ENCODE data around the gene NEK10.
"Not testable (repeated sequence)": the region's sequence is repeated elsewhere in the genome, so short reads cannot be mapped to it uniquely, and the experiment has no call there.

Gene NEK10, protein sequence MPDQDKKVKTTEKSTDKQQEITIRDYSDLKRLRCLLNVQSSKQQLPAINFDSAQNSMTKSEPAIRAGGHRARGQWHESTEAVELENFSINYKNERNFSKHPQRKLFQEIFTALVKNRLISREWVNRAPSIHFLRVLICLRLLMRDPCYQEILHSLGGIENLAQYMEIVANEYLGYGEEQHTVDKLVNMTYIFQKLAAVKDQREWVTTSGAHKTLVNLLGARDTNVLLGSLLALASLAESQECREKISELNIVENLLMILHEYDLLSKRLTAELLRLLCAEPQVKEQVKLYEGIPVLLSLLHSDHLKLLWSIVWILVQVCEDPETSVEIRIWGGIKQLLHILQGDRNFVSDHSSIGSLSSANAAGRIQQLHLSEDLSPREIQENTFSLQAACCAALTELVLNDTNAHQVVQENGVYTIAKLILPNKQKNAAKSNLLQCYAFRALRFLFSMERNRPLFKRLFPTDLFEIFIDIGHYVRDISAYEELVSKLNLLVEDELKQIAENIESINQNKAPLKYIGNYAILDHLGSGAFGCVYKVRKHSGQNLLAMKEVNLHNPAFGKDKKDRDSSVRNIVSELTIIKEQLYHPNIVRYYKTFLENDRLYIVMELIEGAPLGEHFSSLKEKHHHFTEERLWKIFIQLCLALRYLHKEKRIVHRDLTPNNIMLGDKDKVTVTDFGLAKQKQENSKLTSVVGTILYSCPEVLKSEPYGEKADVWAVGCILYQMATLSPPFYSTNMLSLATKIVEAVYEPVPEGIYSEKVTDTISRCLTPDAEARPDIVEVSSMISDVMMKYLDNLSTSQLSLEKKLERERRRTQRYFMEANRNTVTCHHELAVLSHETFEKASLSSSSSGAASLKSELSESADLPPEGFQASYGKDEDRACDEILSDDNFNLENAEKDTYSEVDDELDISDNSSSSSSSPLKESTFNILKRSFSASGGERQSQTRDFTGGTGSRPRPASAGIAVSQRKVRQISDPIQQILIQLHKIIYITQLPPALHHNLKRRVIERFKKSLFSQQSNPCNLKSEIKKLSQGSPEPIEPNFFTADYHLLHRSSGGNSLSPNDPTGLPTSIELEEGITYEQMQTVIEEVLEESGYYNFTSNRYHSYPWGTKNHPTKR

DNA sequence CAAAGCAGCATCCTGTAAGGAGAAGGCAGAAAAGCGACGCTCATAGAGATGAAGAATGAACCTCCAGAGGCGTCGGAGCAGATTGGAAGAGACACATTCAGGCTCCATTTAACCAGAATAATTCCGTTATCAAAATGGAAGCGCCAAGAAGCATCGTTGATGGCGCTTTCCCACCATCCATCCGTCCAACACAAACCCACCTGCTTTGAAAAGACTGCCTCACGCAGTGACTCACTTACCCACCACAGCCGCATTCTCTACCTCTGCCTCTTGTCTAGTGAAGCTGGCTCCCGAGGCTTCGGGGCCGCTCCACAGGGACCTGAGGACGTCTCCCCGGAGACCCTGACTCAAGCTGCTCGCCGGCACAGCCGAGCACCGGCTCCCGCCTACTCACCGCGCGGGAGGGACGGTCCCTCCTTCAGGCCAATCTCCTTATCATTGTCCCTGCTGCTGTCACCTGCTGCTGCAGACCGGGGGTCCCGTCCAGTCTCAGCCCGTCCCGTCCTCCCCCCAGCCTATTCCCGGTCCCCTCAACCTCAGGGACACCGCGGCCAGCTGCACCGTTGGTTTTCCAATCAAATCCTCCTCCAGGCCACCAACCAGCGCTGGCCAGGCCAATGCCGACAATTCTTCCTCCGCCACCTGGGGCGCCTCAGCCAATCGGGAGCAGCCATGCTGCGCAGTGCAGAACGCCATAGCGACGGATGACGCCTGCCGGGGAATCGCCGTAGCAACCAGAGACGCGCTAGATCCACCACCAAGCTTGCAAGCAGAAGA, at the start of gene NEK10:
Gene NEK10 (minus strand): TSS at position 553 of the 777 bp plus-strand sequence. CDS start 16,501 bp downstream, outside the sequence.
- DNase-seq (ENCODE audit: low read depth) = no peak
- TF ChIP-seq, protein P1, sequence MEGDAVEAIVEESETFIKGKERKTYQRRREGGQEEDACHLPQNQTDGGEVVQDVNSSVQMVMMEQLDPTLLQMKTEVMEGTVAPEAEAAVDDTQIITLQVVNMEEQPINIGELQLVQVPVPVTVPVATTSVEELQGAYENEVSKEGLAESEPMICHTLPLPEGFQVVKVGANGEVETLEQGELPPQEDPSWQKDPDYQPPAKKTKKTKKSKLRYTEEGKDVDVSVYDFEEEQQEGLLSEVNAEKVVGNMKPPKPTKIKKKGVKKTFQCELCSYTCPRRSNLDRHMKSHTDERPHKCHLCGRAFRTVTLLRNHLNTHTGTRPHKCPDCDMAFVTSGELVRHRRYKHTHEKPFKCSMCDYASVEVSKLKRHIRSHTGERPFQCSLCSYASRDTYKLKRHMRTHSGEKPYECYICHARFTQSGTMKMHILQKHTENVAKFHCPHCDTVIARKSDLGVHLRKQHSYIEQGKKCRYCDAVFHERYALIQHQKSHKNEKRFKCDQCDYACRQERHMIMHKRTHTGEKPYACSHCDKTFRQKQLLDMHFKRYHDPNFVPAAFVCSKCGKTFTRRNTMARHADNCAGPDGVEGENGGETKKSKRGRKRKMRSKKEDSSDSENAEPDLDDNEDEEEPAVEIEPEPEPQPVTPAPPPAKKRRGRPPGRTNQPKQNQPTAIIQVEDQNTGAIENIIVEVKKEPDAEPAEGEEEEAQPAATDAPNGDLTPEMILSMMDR (IDR thresholded peaks at IDR 0.05; ENCODE audit: control insufficient read depth, insufficient read depth, low read depth, low read length, missing control alignments) = no peak
- no peak within 1 kb of the TSS for H3K4me3 ChIP-seq (ENCODE audit: control insufficient read depth, low read depth, low read length)

DNA sequence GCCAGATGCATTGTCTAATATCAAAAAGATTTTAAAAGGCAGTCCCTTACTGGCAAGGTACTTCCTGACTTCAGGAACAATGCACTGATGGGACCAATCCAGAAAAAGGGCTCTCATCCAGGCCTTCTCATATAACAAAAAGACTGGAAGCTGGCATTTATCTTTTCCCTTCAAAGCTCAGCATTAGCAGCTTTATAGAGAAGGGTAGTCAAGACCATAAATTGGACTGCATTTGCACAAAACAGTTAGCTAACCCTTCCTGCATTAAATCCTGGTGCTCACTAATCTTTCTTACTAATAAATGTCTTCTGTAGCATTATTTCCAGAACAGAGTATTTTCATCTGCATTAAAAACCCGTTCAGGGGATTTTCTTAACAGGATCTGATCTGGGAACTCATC, 46.0 kb upstream of the NEK10 start:
- no peak overlapping the region for H3K4me3 ChIP-seq (ENCODE audit: control insufficient read depth, low read depth, low read length)
- TF ChIP-seq, protein P1 (IDR thresholded peaks at IDR 0.05; ENCODE audit: control insufficient read depth, insufficient read depth, low read depth, low read length, missing control alignments) = no peak
- no peak for DNase-seq (ENCODE audit: low read depth)

DNA sequence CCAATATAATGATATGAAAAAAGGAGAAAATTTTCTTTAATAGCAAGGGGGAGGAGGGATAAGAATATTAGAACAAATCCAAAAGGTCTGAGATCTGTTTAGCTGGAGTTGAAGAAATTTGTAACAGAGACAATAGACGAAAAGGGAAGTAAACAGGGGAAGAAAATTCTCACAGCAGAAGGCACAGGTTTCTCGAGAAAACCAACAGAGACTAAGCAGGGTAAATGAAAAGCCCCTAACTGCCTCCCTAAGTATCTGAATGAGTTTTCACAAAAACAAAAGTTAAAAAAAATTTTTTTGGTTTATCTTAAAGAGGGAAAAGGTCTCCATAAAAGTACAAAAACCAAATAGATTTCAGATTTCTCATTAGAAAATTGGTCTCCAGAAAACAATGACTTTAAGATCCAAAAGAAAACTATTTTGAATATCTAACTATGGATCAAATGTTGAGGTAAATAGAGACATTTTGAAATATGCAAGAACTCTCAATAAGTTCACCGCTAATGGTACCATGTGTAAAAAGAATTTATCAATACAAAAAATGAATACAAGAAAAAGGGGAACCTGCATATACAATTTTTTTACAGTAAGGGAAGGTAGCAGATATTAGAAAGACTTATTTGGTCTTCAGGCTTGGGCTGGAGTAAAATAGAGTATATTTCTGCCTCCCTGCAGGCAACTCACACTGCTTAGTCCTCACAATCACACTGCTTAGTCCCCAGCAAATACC, 23.9 kb upstream of the NEK10 start:
- TF ChIP-seq, protein P1 (IDR thresholded peaks at IDR 0.05; ENCODE audit: control insufficient read depth, insufficient read depth, low read depth, low read length, missing control alignments) = no peak
- no peak overlapping the region for H3K4me3 ChIP-seq (ENCODE audit: control insufficient read depth, low read depth, low read length)
- no peak for DNase-seq (ENCODE audit: low read depth)

DNA sequence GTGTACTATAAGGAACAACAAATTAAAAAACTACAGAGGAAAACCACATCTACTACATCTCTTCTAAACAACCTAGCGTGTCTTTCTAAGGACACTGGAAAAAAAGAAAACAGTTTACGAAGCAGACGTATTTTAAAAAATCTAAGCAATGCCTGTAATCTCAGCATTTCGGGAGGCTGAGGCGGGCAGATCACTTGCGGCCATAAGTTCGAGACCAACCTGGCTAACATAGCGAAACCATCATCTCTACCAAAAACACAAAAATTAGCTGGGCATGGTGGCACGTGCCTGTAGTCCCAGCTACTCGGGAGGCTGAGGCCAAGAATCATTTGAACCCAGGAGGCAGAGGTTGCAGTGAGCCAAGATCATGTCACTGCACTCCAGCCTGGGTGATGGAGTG, 23.2 kb upstream of the NEK10 start:
- not testable (repeated sequence) for H3K4me3 ChIP-seq (ENCODE audit: control insufficient read depth, low read depth, low read length); DNase-seq (ENCODE audit: low read depth)

DNA sequence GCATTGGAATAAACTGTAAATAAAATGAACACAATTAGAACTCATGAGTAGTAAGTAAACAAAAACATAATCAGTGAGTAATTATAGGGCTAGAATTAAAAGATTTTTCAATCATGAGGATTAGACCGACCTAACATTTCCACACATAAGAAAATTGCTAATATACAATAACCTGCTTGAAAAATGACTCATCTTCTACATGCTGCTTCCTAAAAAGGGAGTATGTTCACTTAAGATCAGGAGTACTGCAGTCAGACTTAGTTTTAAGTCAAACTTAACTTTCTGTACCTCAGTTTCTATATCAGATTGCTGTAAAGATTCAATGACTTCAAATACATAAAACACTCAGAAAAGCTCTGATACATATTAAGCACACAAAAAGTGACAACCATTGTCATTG, 22.6 kb upstream of the NEK10 start:
- DNase-seq (ENCODE audit: low read depth) = no peak
- TF ChIP-seq, protein P1 (IDR thresholded peaks at IDR 0.05; ENCODE audit: control insufficient read depth, insufficient read depth, low read depth, low read length, missing control alignments) = no peak
- no peak overlapping the region for H3K4me3 ChIP-seq (ENCODE audit: control insufficient read depth, low read depth, low read length)

DNA sequence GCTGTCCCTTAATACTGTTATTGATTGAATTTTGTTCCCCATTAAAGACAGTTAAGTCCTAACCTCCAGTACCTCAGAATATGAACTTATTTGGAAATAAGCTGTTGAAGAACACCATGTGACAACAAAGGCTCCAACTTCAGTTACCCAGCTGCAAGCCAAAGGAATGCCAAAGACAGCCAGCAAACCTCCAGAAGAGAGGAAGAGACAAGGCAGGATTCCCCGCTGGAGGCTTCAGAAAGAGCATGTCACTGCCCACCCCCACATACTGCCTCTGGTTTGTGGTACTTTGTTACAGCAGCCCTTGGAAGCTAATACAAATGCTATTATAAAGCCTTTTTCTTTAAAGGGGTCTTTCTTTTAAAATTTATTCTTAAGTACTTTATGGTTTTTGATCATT, 18.4 kb upstream of the NEK10 start:
- no peak overlapping the region for H3K4me3 ChIP-seq (ENCODE audit: control insufficient read depth, low read depth, low read length)
- no peak for DNase-seq (ENCODE audit: low read depth)
- TF ChIP-seq, protein P1 (IDR thresholded peaks at IDR 0.05; ENCODE audit: control insufficient read depth, insufficient read depth, low read depth, low read length, missing control alignments) = no peak
